GM21528 (cell line): ENCODE measurements around the gene NCMAP.

Experiments
- ATAC-seq: cut with Tn5 transposase; IDR thresholded peaks from one replicate; pipeline ENCODE4 v1.9.1; 2021; ENCODE audit warnings: mild to moderate bottlenecking, moderate library complexity; ENCODE audit not compliant: unreplicated experiment, low FRiP score

Gene NCMAP

DNA sequence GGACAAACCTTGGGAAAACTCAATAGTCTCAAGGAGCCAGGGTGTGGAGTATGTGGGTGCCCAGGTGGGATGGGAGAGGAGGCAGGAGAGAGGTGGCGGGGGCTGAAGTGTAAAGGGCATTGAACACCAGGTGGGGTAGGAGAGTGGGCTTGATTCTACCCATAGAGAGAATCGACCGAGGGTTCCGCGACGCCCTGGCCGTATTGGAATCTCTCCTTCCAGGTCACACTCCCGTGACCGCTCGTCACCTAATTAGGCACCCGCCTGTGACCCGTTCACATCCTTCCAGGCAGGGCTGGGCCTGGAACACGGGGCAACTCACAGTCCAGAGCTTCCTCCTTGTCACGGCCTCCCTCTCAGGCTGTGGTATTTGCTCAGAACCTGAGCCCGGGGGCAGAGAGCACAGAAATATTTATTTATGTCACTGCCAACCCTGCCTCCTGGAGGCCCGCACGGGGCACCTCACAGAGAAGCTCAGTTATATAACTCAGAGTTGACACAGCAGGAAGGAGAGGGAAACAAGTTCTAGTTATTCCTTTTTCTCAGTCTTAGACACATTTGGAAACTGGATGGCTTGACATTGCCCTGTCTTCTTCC, 12.0 kb downstream of the NCMAP start:
- ATAC-seq, result no peak

DNA sequence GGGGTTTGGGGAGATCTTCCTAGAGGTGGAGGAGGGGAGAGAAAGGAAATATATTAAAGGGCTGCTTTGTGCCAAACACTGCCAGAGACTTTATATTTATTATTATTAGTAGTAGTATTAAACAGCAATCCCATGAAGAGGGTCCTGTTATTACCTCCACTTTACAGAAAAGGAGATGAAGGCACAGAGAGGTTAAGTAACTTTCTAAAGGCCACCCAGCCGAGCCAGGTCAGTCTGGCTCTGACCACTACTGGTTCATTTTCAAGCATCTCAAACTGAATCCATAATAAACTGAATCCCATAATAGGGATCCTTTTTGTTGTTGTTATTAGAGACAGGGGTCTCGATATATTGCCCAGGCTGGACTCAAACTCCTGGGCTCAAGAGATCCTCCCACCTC, 12.6 kb downstream of the NCMAP start:
- ATAC-seq, result no peak

DNA sequence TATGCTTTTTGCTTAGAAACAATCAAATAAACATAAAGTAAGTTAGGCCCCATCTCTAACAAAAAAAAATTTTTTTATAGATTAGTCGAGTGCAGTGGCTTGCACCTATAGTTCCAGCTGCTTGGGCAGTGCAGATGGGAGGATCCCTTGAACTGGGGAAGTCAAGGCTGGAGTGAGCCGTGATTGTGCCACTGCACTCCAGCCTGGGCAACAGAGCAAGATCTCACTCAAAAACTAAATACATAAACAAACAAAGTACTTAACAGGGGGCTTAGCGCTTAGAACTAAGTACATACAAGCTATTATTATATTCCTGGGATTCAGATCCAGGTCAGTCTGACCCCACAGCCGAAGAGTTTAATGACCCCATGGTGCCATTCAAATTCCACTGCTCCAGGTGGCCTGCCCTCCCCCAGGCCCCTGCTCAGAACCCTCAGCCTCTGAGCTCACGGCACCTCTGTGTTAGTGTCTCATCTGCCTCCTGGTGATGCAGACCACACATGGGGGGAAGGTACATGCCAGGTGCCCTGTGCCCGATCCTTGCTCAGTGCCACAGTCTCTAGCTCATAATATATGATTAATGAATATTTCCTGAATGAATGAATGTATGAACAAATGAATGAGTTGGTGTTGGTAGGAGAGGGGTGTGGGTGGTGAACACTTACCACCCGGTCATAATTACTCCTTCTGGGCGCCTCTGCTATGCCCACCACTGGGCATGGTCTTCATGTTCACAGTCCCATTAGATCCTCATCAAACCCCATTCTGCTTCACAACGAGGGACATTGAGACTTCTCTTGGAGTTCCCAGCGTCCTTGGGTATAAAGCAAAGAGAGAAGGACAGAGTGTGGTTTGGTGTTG, 14.6 kb downstream of the NCMAP start:
- ATAC-seq, result no peak

DNA sequence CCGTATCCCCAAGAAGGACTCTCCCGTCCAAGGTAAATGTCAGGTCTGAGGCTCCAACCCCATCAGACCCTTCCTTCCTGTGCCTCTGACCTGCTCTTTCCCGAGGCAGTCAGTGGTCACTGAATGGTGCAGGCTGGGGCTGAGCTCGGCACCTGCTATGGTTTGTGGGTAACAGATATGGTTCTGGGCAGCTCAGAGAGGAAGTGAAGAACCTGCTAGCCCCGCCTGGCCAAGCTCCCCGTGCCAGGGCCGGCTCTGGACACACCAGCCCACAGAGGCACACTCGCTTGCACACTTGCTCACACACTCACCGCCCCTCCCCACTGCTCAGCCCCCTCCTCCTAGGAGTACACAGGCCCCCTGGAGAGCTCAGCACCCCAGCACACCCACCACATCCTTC, 16.4 kb downstream of the NCMAP start:
- ATAC-seq, result no peak

DNA sequence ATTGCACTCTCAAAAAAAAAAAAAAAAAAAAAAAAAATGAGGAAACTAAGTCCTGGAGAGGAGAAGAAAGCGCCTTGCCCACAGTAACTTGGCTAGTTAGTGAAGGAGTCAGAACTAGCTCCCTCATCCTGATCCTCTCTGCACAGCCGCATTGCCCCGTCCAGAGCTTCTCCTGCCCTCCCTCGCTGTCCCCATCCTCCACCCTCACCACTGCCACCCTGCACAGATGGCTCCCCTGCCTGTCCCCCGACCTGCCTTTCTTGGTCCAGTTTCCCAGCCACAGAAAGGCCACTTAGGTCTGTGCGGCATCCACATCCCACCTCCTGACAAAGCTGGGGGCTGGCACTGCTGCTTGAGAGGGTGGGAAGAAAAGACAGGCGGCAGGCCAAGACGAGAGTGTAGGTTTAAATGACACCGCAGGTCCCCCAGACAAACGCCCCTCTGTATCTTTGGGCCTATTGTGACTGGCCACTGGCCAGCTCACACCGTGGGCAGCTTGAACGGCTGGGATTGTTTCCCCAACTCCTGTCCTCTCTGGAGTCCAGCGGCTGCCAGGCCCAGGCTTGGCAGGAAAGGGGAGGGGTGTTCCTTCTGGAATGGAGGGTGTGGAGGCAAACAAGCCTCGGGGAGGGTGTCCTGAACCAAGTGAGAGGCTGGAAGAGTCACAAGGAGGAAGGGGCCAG, 20.2 kb downstream of the NCMAP start:
- ATAC-seq, result no peak

DNA sequence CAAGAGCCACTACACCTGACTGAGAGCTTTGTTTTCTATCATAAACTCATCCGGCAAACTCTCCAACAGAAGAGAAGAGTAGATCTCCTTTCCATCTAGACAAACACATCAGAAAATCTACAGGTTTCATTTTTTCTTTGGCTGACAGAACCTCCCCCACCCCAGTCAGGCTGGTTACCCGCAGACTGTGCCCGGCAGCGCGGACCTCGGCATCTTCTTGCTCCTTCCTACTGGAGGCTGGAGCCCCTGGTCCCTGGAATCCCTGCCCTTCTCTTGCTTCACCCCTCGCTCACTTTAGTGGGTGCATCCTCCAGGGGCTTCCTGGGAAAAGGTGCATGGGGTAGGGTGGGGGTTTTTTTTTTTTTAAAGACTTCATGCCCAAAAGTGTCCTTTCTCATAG, 23.0 kb downstream of the NCMAP start:
- ATAC-seq, result no peak

DNA sequence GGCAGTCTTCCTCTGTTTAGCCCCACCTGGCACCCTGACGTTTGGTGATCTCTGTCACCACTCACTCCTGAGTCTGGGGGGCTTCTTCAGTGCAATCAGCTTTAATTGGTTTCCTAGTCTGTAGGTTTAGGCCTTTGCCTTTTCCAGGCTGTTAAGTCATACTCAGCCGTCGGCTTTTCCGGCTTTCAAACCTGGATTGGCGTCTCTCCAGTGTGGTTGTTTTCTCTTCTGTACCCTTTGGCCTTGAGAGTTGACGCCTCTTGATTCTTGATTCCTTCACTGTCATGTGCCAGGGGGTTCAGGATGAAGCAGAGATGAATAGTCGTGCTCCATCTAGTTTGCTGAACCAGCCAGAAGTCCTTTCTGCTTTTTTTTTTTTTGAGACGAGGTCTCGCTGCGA, 24.9 kb downstream of the NCMAP start:
- ATAC-seq, result no peak

DNA sequence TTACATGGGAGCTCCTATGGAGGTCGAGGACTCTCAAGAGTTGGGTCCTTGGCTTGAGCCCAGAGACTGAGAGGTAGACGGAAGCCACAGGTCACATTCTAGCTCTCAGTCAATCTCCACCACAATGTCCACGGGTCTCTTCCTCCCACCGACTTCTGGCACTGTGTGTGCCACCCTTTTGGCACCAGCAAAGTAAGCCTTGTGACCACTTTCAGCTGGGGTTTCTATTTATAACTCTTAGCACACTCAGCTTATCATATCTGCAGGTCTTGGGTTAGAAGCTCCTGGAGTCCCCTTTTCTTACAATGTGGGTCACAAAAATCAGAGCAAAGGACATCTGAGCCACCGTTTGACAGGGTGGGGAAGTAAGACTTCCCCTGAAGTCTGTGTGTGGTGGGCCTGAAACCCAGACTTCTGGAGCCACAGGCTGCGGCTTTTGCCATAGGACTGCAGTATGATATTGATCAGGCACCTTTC, 28.3 kb downstream of the NCMAP start:
- ATAC-seq, result no peak

DNA sequence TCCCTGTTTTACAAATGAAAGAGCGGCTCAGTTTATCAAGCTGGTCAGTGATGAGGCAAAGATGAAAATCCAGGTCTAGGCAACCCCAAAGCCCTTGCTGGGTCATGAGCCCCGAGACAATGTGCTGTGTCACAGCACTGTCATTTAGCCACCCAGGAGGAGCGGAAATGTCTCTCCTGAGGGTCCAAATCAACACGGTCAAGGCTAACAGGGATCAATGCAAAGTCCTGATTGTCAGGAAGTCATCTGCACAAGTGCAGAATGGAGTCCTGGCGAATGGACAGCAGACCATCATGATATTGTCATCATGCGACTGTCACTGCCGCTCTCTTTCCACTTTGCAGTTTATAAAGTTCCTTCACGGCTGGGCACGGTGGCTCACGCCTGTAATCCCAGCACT, 30.2 kb downstream of the NCMAP start:
- ATAC-seq, result no peak

DNA sequence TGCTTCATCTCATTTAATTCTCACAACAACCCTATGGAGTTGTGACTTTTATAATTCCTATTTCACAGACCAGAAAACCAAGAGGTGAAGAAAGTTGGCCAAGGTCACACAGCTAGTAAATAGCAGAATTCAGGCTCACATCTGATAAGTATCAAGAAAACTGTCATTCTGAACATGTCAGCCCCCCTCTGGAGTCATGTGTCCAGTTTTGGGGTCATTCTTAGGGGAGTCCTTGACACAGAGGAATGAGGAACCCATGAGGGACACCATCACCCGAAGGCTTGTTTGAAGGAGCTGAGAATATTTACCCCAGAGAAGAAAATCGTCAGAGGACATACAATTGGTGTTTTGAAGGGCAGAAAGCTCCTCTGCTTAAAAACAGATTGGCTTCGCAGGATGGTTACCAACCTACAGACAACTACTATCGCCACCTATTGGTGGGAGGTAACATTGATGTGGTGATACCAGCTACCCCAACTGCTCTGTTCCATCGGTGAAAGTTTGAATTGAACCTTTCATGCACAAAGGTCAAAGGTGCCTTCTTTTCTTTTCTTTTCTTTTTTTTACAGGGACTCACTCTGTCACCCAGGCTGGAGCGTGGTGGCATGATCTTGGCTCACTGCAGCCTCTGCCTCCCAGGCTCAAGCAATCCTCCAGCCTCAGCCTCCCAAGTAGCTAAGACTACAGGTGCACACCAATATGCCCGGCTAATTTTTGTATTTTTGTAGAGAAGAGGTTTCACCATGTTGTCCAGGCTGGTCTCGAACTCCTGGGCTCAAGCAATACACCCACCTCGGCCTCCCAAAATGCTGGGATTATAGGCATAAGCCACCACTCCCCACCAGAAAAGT, 31.3 kb downstream of the NCMAP start:
- ATAC-seq, result no peak

DNA sequence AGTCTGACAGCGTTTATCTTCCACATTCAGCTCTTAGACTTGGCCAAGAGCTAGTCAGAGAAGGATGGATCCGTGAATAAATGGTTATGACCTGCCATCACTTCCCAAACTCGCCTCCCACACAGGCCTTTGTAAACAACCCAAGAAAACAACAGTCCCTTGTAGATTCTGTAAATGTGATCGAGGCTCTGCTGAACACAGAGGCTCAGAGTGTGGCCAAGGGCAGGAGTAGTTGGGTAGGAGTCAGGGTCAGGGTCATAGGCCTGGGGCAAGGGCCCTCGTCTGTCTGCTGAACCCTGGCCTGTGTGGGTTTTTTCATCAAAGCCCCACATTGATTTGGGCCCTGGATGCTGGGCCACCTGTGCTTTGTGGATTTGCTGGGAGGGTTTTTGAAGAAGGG, 32.7 kb downstream of the NCMAP start:
- ATAC-seq, result no peak

DNA sequence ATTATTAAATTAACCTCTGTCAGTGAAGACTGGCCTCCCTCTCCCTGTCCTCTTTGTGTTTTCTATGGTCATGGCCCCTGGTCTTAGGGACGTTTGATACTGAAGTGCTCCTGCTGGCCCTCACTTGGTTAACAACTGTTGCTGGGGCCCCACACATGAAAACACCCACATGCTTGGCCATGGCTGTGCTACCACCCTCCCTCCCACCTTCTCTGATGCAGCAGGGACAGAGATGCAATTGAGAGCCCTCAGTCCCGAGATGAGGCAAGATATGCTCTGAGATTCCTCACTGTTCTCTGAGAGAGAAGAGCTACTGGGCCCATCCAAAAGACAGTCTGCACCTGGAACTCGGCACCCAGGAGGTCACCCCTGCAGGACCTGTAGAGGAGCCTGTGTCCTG, 33.3 kb downstream of the NCMAP start:
- no peak for ATAC-seq

DNA sequence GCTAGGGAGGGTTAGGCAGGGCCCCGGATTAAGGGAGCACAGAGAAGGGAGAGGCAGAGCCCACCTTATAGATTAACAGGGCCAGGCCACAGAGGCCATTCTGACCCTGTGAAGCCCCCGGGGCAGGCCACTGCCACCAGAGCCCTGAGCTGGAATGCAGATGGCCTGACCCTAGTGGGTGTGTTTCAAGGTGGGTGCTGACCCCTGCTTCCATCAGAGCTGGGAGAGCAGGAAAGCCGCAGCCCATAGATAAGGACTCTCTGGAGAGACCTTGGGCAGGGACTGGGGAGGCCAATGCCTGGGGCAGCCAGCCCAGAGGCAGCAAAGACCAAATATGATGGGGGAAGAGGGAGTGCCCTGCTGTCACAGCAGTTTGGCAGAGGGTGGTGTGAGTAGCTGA, 35.9 kb downstream of the NCMAP start:
- ATAC-seq, result no peak

DNA sequence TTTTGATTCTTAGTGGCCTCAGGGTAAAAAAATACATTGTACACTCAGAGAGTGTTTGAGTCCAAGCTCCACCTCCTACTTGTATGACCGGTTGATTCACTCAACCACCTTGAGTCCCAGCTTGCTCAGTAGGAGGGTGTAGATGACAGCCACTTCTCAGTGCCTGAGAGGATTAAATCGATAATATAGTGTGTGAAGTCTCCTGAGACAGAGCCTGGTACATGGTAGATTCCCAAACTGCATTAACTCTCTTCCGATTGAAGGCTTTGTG, 38.4 kb downstream of the NCMAP start:
- no peak for ATAC-seq

DNA sequence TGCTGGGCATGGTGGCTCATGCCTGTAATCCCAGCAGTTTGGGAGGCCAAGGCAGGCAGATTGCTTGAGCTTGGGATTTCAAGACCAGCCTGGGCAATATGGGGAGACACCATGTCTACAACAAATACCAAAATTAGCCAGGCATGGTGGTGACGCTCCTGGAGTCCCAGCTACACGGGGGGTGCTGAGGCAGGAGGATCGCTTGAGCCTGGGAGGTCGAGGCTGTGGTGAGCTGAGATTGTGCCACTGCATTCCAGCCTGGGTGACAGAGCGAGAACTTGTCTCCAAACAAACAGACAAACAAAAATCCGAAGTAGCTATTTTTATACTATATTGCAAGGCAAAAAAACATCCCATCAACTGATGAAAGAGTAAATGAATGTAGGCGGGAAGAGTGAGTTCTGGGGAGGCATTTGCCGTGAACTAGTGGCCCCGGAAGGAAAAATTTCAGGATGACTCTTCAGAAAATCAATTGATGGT, 40.6 kb downstream of the NCMAP start:
- ATAC-seq, result no peak

DNA sequence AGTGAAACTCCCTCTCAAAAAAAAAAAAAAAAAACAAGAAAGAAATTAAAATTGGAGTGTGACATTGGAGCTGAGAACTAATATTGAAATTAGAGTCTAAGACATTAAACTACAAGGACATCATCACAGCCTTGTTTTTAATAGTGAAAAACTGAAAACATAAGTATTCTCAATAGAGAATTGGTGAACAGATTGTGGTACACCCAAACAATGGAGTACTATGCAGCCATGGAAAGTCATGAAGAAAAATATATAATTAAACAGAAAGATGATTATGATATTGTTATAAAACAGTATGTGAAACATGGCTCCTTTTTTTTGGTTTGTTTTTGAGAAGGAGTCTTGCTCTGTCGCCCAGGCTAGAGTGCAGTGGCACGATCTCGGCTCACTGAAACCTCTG, 43.4 kb downstream of the NCMAP start:
- no peak for ATAC-seq

DNA sequence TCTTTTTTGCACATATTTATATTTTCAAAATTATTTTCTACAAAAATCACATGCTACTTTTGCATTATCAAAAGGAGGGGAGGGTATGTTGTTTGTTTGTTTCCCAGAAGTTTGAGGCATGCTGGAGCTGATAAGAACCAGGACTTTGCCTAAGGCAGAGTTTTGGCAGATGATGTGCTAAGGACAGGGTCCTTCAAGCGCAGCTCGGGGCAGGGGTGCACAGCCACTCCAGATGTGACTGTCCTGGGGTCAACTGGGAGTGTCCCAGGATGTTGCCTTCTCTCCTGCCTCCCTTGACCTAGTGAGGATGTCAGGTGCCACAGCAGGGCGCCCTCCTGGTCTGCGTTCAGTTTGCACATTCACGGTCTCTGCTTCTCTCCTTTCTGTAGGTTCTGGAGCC, 44.7 kb downstream of the NCMAP start:
- ATAC-seq, result no peak

DNA sequence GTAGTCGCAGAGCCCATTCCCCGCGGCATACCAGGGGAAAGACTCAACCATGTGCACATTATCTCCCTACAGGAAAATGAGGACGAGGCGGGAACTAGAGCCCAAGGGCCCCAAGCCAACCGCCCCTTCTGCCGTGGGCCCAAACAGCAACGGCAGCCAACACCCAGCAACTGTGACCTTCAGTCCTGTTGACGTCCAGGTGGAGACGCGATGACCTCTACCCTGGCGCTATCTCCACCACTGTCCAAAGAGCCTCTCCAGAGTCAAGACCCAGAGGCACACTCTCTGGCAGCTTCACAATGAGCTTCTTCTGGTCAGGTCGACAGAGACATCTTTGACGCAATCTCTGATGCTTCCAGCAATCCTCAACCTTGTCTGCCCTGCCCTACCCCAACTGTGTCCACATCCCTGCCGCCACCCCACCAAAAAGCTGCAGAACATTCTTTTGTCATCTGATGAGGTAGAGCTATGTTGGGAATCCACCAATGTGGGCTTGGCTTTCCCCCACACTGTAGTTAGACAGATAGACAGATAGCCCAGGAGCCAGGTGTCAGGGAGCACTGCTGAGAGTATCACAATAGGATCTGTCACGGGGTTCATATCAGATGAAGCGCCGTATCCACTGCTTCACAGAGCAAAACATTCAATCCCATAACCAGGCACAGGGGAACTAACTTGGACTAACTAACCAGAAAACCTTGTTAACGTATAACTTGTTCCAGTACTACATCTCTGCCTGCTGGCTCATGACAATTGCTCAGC, 49.8 kb downstream of the NCMAP start:
- no peak for ATAC-seq

DNA sequence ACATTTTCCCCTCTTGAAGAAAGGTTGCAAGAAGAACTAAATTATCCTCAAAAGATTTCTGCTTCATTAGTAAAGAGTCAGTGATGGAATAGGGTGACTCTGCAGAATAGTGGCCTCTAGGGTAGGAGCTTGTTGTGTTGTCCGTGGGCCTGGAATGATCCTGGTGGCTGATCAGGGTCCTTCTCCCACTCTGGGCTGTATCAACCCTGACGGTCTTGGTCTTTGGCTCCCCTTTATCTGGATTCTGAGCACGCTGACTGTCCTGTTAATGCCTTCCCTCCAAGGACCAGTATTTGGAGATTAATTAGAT, 50.4 kb downstream of the NCMAP start:
- no peak for ATAC-seq

DNA sequence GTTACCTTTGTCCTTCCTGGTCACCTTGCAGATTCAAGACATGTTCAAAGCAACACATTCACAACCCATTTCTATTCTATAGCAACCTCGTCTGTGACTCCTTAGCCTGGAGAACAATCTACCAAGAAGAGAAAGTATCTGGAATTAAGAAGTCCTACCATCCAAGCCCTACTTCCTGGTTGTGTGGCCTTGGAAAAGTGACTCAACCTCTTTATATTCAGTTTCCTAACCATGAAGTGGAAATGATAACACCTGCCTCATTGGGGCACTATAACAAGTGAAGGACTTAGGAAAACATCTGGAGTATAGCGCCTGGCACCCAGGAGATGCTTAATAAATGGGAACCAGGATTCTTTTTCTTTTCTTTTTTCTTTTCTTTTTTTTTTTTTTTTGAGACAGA, 50.7 kb downstream of the NCMAP start:
- no peak for ATAC-seq
